SIG-M5 (cell line): Measurements from ENCODE around the gene ACTRT3.

ENCODE experiments used
- DNase-seq: peaks from one replicate; lab custom pipeline; 2025; lab: John Stamatoyannopoulos, UW

Gene ACTRT3

GRCh38 chr3:169769287-169770181, at the start of gene ACTRT3:
ACTRT3 (minus strand) TSS chr3:169769561; CDS start chr3:169769520, 41 bp downstream.
- DNase-seq: no peak

- no peak for DNase-seq
These were observed 49.0 kb upstream of the ACTRT3 start for GRCh38 chr3:169818316-169818715.

GRCh38 chr3:169815590-169816150, 46.3 kb upstream of the ACTRT3 start:
- DNase-seq: no peak

- DNase-seq: peak; percentile 37
These were observed 44.6 kb upstream of the ACTRT3 start for GRCh38 chr3:169813757-169814517.

GRCh38 chr3:169813278-169813677, 43.9 kb upstream of the ACTRT3 start:
- DNase-seq: no peak

GRCh38 chr3:169812332-169813235, 43.2 kb upstream of the ACTRT3 start, which contains the start of the genes LRRC34 and LRRIQ4:
LRRC34 (minus strand) TSS chr3:169812904; CDS start chr3:169812548, 356 bp downstream.
LRRIQ4 (plus strand) TSS chr3:169812870; CDS start chr3:169821922, 9,052 bp downstream.
- peak; percentile 50 for DNase-seq

- no peak for DNase-seq
These were observed 42.4 kb upstream of the ACTRT3 start for GRCh38 chr3:169811631-169812331.

GRCh38 chr3:169809230-169809795, 40.0 kb upstream of the ACTRT3 start:
- DNase-seq: no peak

GRCh38 chr3:169804681-169805080, 35.3 kb upstream of the ACTRT3 start:
- no peak for DNase-seq

- no peak for DNase-seq
These were observed 23.0 kb upstream of the ACTRT3 start for GRCh38 chr3:169792359-169792758.

- no peak for DNase-seq
These were observed 21.5 kb upstream of the ACTRT3 start for GRCh38 chr3:169790687-169791429.

- no peak for DNase-seq
These were observed 20.9 kb upstream of the ACTRT3 start for GRCh38 chr3:169790219-169790618.

- DNase-seq: no peak
These were observed 18.4 kb upstream of the ACTRT3 start for GRCh38 chr3:169787791-169788190.

- no peak for DNase-seq
These were observed 17.8 kb upstream of the ACTRT3 start for GRCh38 chr3:169787120-169787519.

- DNase-seq: no peak
These were observed 12.0 kb upstream of the ACTRT3 start for GRCh38 chr3:169781209-169781855.

- DNase-seq: no peak
These were observed 11.4 kb upstream of the ACTRT3 start for GRCh38 chr3:169780742-169781141.

- no peak for DNase-seq
These were observed 8.5 kb upstream of the ACTRT3 start for GRCh38 chr3:169777822-169778221.

- no peak for DNase-seq
These were observed 4.8 kb upstream of the ACTRT3 start for GRCh38 chr3:169774186-169774585.
